NCI-H128 (cell line): ENCODE data around the gene LY86.
A peak's percentile ranks its signal among the peaks of the same experiment; 100 is the strongest.
"Not testable (repeated sequence)": the region's sequence is repeated elsewhere in the genome, so short reads cannot be mapped to it uniquely, and the experiment has no call there.

Experiments used
- DNase-seq: peaks from one replicate; lab custom pipeline; 2025; ENCODE audit not compliant: unreplicated experiment; lab: John Stamatoyannopoulos, UW

The LY86 gene

GRCh38 chr6:6650839-6651238, 62.3 kb downstream of the LY86 start:
- no peak for DNase-seq

GRCh38 chr6:6651335-6651734, 62.8 kb downstream of the LY86 start:
- no peak for DNase-seq

GRCh38 chr6:6652932-6653331, 64.4 kb downstream of the LY86 start:
- no peak for DNase-seq

- no peak for DNase-seq
Measured at GRCh38 chr6:6654599-6655575, 66.4 kb downstream of the LY86 start.

GRCh38 chr6:6655805-6656251, 67.3 kb downstream of the LY86 start:
- no peak for DNase-seq

GRCh38 chr6:6656287-6656686, 67.8 kb downstream of the LY86 start:
- DNase-seq: no peak

GRCh38 chr6:6657085-6657819, 68.7 kb downstream of the LY86 start:
- DNase-seq: no peak

GRCh38 chr6:6657820-6658217, 69.3 kb downstream of the LY86 start:
- DNase-seq: no peak

- DNase-seq: no peak
Measured at GRCh38 chr6:6659600-6660327, 71.2 kb downstream of the LY86 start.

GRCh38 chr6:6660339-6661045, 72.0 kb downstream of the LY86 start:
- no peak for DNase-seq

GRCh38 chr6:6661191-6661590, 72.7 kb downstream of the LY86 start:
- DNase-seq: no peak

- peak; percentile 79 for DNase-seq
Measured at GRCh38 chr6:6661684-6662083, 73.2 kb downstream of the LY86 start.

- no peak for DNase-seq
Measured at GRCh38 chr6:6663421-6664135, 75.1 kb downstream of the LY86 start.

GRCh38 chr6:6665555-6666243, 77.2 kb downstream of the LY86 start:
- no peak for DNase-seq

GRCh38 chr6:6670150-6670549, 81.6 kb downstream of the LY86 start:
- DNase-seq: not testable (repeated sequence)

- no peak for DNase-seq
Measured at GRCh38 chr6:6674872-6675271, 86.4 kb downstream of the LY86 start.

GRCh38 chr6:6676910-6677441, 88.5 kb downstream of the LY86 start:
- peak; percentile 74 for DNase-seq

- DNase-seq: no peak
Measured at GRCh38 chr6:6678185-6678671, 89.7 kb downstream of the LY86 start.

GRCh38 chr6:6678811-6679210, 90.3 kb downstream of the LY86 start:
- DNase-seq: no peak
